K562 (cell line): Measurements from ENCODE around the gene MARK2. TPM values are rescaled to one million over a fixed set of nuclear protein-coding genes. Genes with fewer than 3 reads are reported as not detected.

Experiments
- ARID1B ChIP-seq: fragments of 450-650 bp; IDR thresholded peaks from 2 replicates; pipeline ENCODE4 v1.6.1; 2016; ENCODE audit warnings: antibody characterized with exemption, mild to moderate bottlenecking, inconsistent platforms
- ELF1 ChIP-seq: fragments of 200-800 bp; sonication (Bioruptor generic); IDR thresholded peaks from 2 replicates; pipeline ENCODE4 v1.6.1; 2016; ENCODE audit warnings: missing genetic modification characterization, missing compliant biosample characterization
- ILK ChIP-seq: fragments of 450-650 bp; IDR thresholded peaks from 2 replicates; pipeline ENCODE4 v1.6.1; 2016; ENCODE audit warnings: missing genetic modification characterization, low read depth, mild to moderate bottlenecking, missing compliant biosample characterization, moderate library complexity, borderline replicate concordance
- KDM5B ChIP-seq: fragments of 200-600 bp; sonication (generic); IDR thresholded peaks from 2 replicates; pipeline ENCODE4 v1.6.1; 2012; ENCODE audit warnings: low read depth, mild to moderate bottlenecking, moderate library complexity, low read length, control low read depth, inconsistent platforms; ENCODE audit not compliant: insufficient replicate concordance
- NFATC3 ChIP-seq: fragments of 450-650 bp; IDR thresholded peaks from 2 replicates; pipeline ENCODE4 v1.6.1; 2017; ENCODE audit warnings: mild to moderate bottlenecking
- NR2C1 ChIP-seq, 2 experiments: fragments of 450-650 bp; IDR thresholded peaks; 2 replicates each; pipeline ENCODE4 v1.6.1; 2017; ENCODE audit warnings: mild to moderate bottlenecking in 2 of 2, antibody characterized with exemption in 1 of 2, inconsistent platforms in 1 of 2, missing compliant biosample characterization in 1 of 2, missing genetic modification characterization in 1 of 2
- NUFIP1 ChIP-seq: fragments of 450-650 bp; IDR thresholded peaks from 2 replicates; pipeline ENCODE4 v1.6.1; 2018; ENCODE audit not compliant: partially characterized antibody
- PTRF ChIP-seq: fragments of 450-650 bp; IDR thresholded peaks from 2 replicates; pipeline ENCODE4 v1.6.1; 2016; ENCODE audit warnings: mild to moderate bottlenecking, missing genetic modification characterization, missing compliant biosample characterization
- PYGO2 ChIP-seq: fragments of 450-650 bp; IDR thresholded peaks from 2 replicates; pipeline ENCODE4 v1.6.1; 2016; ENCODE audit warnings: mild to moderate bottlenecking, missing genetic modification characterization, moderate library complexity, missing compliant biosample characterization
- TAF1 ChIP-seq: IDR thresholded peaks from 2 replicates; pipeline ENCODE4 v1.6.1; 2011; ENCODE audit warnings: mild to moderate bottlenecking, low read length, moderate library complexity; ENCODE audit not compliant: insufficient read depth, control insufficient read depth, severe bottlenecking; ENCODE audit errors: extremely low read depth
- TBP ChIP-seq: optimal IDR thresholded peaks from 2 replicates; pipeline ENCODE3; 2011; ENCODE audit warnings: low read depth, low read length, improper control_type of control experiment
- THRAP3 ChIP-seq: fragments of 450-650 bp; IDR thresholded peaks from 2 replicates; pipeline ENCODE4 v1.6.1; 2016; ENCODE audit warnings: mild to moderate bottlenecking, inconsistent platforms, borderline replicate concordance
- polyA plus RNA-seq, 8 experiments: library from polyadenylated mRNA; depleted of rRNA in 4 of 8; stranded (reverse) in 5 of 8; unstranded in 3 of 8; fragments of >200 nt; fragmentation: Nextera tagmentation in 2 of 8; fragmentation: Illumina TruSeq in 1 of 8; extraction: Ambion mirVana in 2 of 8; extraction: Trizol in 1 of 8; gene quantifications; 2 replicates each; pipeline versions ENCODE4 v1.2.1 to v1.2.3, GENCODE V29; 2011 to 2014; ENCODE audit warnings: inconsistent platforms in 1 of 8, missing spikeins in 1 of 8
- total RNA-seq, 7 experiments: library from RNA; depleted of rRNA in 6 of 7; stranded (reverse); fragments of >200 nt in 6 of 7; fragmentation: Illumina TruSeq in 2 of 7; extraction: Trizol in 2 of 7; gene quantifications; 2 replicates each; pipeline versions ENCODE4 v1.2.1 to v1.2.3, GENCODE V29; 2011 to 2021; ENCODE audit warnings: low replicate concordance in 1 of 7
- TF ChIP-seq, protein P1 (sequence below): fragments of 450-650 bp; IDR thresholded peaks from 2 replicates; pipeline ENCODE4 v1.6.1; 2016; ENCODE audit warnings: missing biosample characterization, missing genetic modification characterization
- TF ChIP-seq, protein P2 (sequence below), 3 experiments: fragments of 200-800 bp in 1 of 3; sonication (Bioruptor generic) in 1 of 3; sonication (generic) in 1 of 3; formaldehyde crosslinking in 1 of 3; IDR thresholded peaks; 2 replicates each; pipeline versions ENCODE4 v1.6.1 to v1.8.0; 2016 to 2022; ENCODE audit warnings: mild to moderate bottlenecking in 2 of 3, missing compliant biosample characterization in 2 of 3, missing genetic modification characterization in 2 of 3, missing genetic modification reagents in 1 of 3
- TF ChIP-seq, protein P3 (sequence below), 2 experiments: fragments of 450-650 bp; conservative IDR thresholded peaks; 2 replicates each; pipeline ENCODE4 v1.6.1; 2017; ENCODE audit warnings: mild to moderate bottlenecking in 2 of 2, moderate library complexity in 2 of 2
- TF ChIP-seq, protein P4 (sequence below): fragments of 450-650 bp; IDR thresholded peaks from 2 replicates; pipeline ENCODE4 v1.6.1; 2017; ENCODE audit warnings: antibody characterized with exemption, mild to moderate bottlenecking
- TF ChIP-seq, protein P5 (sequence below): fragments of 250-450 bp; sonication (Bioruptor Pico); IDR thresholded peaks from 2 replicates; pipeline ENCODE4 v1.8.0; 2022; ENCODE audit warnings: moderate library complexity, mild to moderate bottlenecking, inconsistent platforms

Gene MARK2
- total and polyA plus RNA-seq, 9 of the 15 experiments (the other 6 are each of a cell fraction or from before 2014, with no cell fraction given): 0.32 to 43.5 (median 15.1) TPM

DNA sequence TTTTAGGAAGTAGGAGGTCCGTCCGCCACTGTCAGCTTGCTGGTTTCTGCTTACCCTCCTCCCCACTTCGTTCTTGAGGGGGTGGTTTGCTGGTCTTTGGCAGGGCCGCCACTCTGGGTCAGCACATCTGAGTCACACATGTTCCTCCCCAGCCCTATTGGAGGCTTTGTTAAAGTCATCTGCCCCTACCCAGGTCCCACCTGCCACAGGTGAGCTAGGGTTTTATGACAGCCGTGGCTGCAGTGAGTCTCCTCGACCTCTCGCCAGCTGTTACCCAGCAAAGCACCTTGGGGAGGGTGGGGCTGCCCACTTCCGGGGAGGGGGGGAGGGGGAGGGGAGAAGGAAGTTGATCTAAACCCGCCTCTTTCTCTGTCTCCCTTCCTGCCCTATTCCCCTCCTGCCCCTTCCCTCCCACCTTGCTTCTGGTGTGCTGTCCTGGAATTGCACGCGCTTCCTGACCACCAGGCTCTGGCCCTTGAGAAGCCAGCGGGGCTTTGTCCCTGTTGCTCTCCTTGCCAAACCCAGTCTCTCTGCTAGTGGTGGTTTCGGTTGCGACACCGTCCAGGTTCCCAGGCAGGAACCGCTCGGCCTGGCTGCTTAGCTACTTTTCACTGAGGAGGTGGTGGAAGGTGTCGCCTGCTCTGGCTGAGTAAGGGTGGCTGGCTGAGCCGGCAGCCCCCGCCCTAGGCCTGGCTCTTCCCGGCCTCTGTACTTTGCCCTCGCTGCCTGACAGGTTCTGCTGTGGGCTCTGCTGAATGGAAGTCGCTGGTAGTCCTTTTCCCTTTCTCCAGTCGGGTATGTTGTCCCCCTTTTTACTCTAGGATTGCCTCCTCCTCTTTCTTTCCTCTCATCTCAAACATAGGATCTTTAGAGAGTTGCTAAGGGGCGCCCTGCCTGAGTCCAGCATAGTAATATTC lies 49.5 kb downstream of the MARK2 start (continued):
- TF ChIP-seq PTRF: no peak
- TF ChIP-seq, protein P1, sequence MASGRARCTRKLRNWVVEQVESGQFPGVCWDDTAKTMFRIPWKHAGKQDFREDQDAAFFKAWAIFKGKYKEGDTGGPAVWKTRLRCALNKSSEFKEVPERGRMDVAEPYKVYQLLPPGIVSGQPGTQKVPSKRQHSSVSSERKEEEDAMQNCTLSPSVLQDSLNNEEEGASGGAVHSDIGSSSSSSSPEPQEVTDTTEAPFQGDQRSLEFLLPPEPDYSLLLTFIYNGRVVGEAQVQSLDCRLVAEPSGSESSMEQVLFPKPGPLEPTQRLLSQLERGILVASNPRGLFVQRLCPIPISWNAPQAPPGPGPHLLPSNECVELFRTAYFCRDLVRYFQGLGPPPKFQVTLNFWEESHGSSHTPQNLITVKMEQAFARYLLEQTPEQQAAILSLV (tag): peak; percentile 30; the same call in 1 of the 2 replicates
- peak; percentile 88 for TF ChIP-seq ELF1 (tag)
- no peak for TF ChIP-seq THRAP3
- TF ChIP-seq ILK (tag): no peak
- no peak for TF ChIP-seq NUFIP1
- TF ChIP-seq, protein P2, sequence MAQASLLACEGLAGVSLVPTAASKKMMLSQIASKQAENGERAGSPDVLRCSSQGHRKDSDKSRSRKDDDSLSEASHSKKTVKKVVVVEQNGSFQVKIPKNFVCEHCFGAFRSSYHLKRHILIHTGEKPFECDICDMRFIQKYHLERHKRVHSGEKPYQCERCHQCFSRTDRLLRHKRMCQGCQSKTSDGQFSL (CRISPR knock-in tag; IDR thresholded peaks at IDR 0.05): 0 out of 2 replicates have a peak, but pooled peaks have one; percentile 69
- TF ChIP-seq, protein P2 (tag; IDR thresholded peaks at IDR 0.05): no peak
- peak; percentile 20; the same call in 1 of the 2 replicates for TF ChIP-seq ARID1B
- peak; percentile 38; the same call in 1 of the 2 replicates for TF ChIP-seq NR2C1 (IDR thresholded peaks at IDR 0.05)
- no peak for TF ChIP-seq NR2C1 (tag; IDR thresholded peaks at IDR 0.05)
- no peak for TF ChIP-seq PYGO2 (tag)
- peak; percentile 36 for TF ChIP-seq TBP
- TF ChIP-seq, protein P3, sequence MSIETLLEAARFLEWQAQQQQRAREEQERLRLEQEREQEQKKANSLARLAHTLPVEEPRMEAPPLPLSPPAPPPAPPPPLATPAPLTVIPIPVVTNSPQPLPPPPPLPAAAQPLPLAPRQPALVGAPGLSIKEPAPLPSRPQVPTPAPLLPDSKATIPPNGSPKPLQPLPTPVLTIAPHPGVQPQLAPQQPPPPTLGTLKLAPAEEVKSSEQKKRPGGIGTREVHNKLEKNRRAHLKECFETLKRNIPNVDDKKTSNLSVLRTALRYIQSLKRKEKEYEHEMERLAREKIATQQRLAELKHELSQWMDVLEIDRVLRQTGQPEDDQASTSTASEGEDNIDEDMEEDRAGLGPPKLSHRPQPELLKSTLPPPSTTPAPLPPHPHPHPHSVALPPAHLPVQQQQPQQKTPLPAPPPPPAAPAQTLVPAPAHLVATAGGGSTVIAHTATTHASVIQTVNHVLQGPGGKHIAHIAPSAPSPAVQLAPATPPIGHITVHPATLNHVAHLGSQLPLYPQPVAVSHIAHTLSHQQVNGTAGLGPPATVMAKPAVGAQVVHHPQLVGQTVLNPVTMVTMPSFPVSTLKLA (conservative IDR thresholded peaks at IDR 0.05): peak; percentile 26 to 74; a peak in 2 of 4 replicates
- TF ChIP-seq, protein P4, sequence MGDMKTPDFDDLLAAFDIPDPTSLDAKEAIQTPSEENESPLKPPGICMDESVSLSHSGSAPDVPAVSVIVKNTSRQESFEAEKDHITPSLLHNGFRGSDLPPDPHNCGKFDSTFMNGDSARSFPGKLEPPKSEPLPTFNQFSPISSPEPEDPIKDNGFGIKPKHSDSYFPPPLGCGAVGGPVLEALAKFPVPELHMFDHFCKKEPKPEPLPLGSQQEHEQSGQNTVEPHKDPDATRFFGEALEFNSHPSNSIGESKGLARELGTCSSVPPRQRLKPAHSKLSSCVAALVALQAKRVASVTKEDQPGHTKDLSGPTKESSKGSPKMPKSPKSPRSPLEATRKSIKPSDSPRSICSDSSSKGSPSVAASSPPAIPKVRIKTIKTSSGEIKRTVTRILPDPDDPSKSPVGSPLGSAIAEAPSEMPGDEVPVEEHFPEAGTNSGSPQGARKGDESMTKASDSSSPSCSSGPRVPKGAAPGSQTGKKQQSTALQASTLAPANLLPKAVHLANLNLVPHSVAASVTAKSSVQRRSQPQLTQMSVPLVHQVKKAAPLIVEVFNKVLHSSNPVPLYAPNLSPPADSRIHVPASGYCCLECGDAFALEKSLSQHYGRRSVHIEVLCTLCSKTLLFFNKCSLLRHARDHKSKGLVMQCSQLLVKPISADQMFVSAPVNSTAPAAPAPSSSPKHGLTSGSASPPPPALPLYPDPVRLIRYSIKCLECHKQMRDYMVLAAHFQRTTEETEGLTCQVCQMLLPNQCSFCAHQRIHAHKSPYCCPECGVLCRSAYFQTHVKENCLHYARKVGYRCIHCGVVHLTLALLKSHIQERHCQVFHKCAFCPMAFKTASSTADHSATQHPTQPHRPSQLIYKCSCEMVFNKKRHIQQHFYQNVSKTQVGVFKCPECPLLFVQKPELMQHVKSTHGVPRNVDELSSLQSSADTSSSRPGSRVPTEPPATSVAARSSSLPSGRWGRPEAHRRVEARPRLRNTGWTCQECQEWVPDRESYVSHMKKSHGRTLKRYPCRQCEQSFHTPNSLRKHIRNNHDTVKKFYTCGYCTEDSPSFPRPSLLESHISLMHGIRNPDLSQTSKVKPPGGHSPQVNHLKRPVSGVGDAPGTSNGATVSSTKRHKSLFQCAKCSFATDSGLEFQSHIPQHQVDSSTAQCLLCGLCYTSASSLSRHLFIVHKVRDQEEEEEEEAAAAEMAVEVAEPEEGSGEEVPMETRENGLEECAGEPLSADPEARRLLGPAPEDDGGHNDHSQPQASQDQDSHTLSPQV: no peak
- peak; percentile 35 for TF ChIP-seq TAF1
- TF ChIP-seq, protein P5, sequence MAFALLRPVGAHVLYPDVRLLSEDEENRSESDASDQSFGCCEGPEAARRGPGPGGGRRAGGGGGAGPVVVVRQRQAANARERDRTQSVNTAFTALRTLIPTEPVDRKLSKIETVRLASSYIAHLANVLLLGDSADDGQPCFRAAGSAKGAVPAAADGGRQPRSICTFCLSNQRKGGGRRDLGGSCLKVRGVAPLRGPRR (CRISPR knock-in tag): no peak
- TF ChIP-seq NFATC3: no peak
- peak; percentile 50 for TF ChIP-seq KDM5B
